Panc1 (cell line): ENCODE results near the gene EHD3.

Source experiments
- CTCF ChIP-seq: fragments of 450-650 bp; IDR thresholded peaks from 2 replicates; pipeline ENCODE4 v1.5.1; 2017; ENCODE audit warnings: mild to moderate bottlenecking
- POLR2AphosphoS5 ChIP-seq: IDR thresholded peaks from 2 replicates; pipeline ENCODE4 v1.6.1; 2012; ENCODE audit warnings: mild to moderate bottlenecking, low read depth, low read length, moderate library complexity

- TF ChIP-seq POLR2AphosphoS5 (no peak), CTCF (no peak)
Measured at GRCh38 chr2:31286230-31286629, 52.3 kb downstream of the EHD3 start.
